CD14-positive monocyte (primary cell): ENCODE measurements around the gene SNAP91. TPM values are rescaled to one million over a fixed set of nuclear protein-coding genes. Genes with fewer than 3 reads are reported as not detected.

ENCODE experiments used
- DNase-seq, 3 donors: peaks; one replicate each; pipeline ENCODE4 v3.0.0-alpha.2; 2011 to 2022
- H2AFZ ChIP-seq: 2 replicates; pipeline ENCODE4 v1.6.0; 2012; ENCODE audit warnings: mild to moderate bottlenecking, low read depth, low read length, inconsistent platforms; ENCODE audit not compliant: insufficient read depth, poor library complexity, severe bottlenecking
- H3K27ac ChIP-seq, 2 donors: 1 replicate in 1 of 2; 2 replicates in 1 of 2; pipeline ENCODE4 v1.5.1; 2012 to 2013; ENCODE audit warnings: low read length in 2 of 2, control low read depth in 1 of 2, inconsistent platforms in 1 of 2, low read depth in 1 of 2, mild to moderate bottlenecking in 1 of 2
- H3K27me3 ChIP-seq, 2 donors: one replicate each; pipeline versions ENCODE4 v1.6.0 to v1.6.1; 2011 to 2013; ENCODE audit warnings: low read length in 2 of 2; ENCODE audit not compliant: control insufficient read depth in 2 of 2, insufficient read depth in 2 of 2
- H3K36me3 ChIP-seq, 2 donors: replicated peaks in 1 of 2; 1 replicate in 1 of 2; 2 replicates in 1 of 2; pipeline versions ENCODE4 v1.5.1 to v1.6.1; 2012 to 2013; ENCODE audit warnings: low read length in 2 of 2, control low read depth in 1 of 2, inconsistent platforms in 1 of 2, mild to moderate bottlenecking in 1 of 2; ENCODE audit not compliant: insufficient read depth in 2 of 2, control insufficient read depth in 1 of 2
- H3K4me1 ChIP-seq, 2 donors: 1 replicate in 1 of 2; 2 replicates in 1 of 2; pipeline versions ENCODE4 v1.5.1 to v1.6.1; 2012 to 2013; ENCODE audit warnings: low read length in 2 of 2, control low read depth in 1 of 2, inconsistent platforms in 1 of 2, mild to moderate bottlenecking in 1 of 2, moderate library complexity in 1 of 2; ENCODE audit not compliant: insufficient read depth in 2 of 2, control insufficient read depth in 1 of 2
- H3K4me2 ChIP-seq: replicated peaks from 2 replicates; pipeline ENCODE3; 2012; ENCODE audit warnings: low read length, moderate library complexity, mild to moderate bottlenecking; ENCODE audit not compliant: poor library complexity, severe bottlenecking; ENCODE audit errors: extremely low read depth
- H3K4me3 ChIP-seq, 3 experiments: fragments of 200-600 bp in 1 of 3; sonication (generic) in 1 of 3; replicated peaks in 1 of 3; 1 replicate in 2 of 3; 2 replicates in 1 of 3; pipeline ENCODE4 v1.5.1; 2011 to 2013; ENCODE audit warnings: low read length in 3 of 3, mild to moderate bottlenecking in 3 of 3, control low read depth in 2 of 3, low read depth in 2 of 3, inconsistent platforms in 1 of 3, moderate library complexity in 1 of 3
- H3K79me2 ChIP-seq: 2 replicates; pipeline ENCODE4 v1.6.0; 2012; ENCODE audit warnings: mild to moderate bottlenecking, control low read depth, inconsistent platforms, low read length, moderate library complexity; ENCODE audit not compliant: insufficient read depth
- H3K9ac ChIP-seq: 2 replicates; pipeline ENCODE4 v1.6.0; 2017; ENCODE audit warnings: low read length, mild to moderate bottlenecking; ENCODE audit not compliant: insufficient read depth, poor library complexity, severe bottlenecking
- H3K9me3 ChIP-seq, 2 donors: replicated peaks in 1 of 2; 1 replicate in 1 of 2; 2 replicates in 1 of 2; pipeline versions ENCODE4 v1.5.1 to v1.6.1; 2012 to 2013; ENCODE audit warnings: low read length in 2 of 2, control low read depth in 1 of 2; ENCODE audit not compliant: control insufficient read depth in 1 of 2, insufficient read depth in 1 of 2
- H4K20me1 ChIP-seq: 2 replicates; pipeline ENCODE4 v1.6.0; 2012; ENCODE audit warnings: mild to moderate bottlenecking, low read length, control low read depth, moderate library complexity; ENCODE audit not compliant: insufficient read depth
- H3K27ac Mint-ChIP-seq, 7 donors: one replicate each; pipeline ENCODE4 v1.8.0; 2020; ENCODE audit warnings: mild to moderate bottlenecking in 7 of 7, mixed read lengths in 7 of 7, moderate library complexity in 6 of 7, inconsistent platforms in 2 of 7
- H3K27me3 Mint-ChIP-seq, 3 donors: one replicate each; pipeline ENCODE4 v1.8.0; 2021 to 2022; ENCODE audit warnings: low read depth in 3 of 3, mild to moderate bottlenecking in 3 of 3, mixed read lengths in 3 of 3, moderate library complexity in 3 of 3, inconsistent platforms in 1 of 3
- H3K36me3 Mint-ChIP-seq, 2 donors: one replicate each; pipeline ENCODE4 v1.8.0; 2020; ENCODE audit warnings: mixed read lengths in 2 of 2, inconsistent platforms in 1 of 2, mild to moderate bottlenecking in 1 of 2
- H3K4me1 Mint-ChIP-seq: one replicate; pipeline ENCODE4 v1.8.0; 2020; ENCODE audit warnings: mild to moderate bottlenecking, mixed read lengths
- H3K4me3 Mint-ChIP-seq, 2 donors: one replicate each; pipeline ENCODE4 v1.8.0; 2020; ENCODE audit warnings: mild to moderate bottlenecking in 2 of 2, mixed read lengths in 2 of 2, moderate library complexity in 1 of 2
- H3K9me3 Mint-ChIP-seq, 7 donors: one replicate each; pipeline ENCODE4 v1.8.0; 2020 to 2022; ENCODE audit warnings: mixed read lengths in 7 of 7, mild to moderate bottlenecking in 6 of 7, moderate library complexity in 6 of 7, inconsistent platforms in 2 of 7
- WGBS: methylation state at CpG from one replicate; pipeline ENCODE4 v1.1.5; 2013; ENCODE audit warnings: missing lambda C conversion rate; ENCODE audit not compliant: insufficient coverage; 5-methylcytosine and 5-hydroxymethylcytosine counted together
- intact Hi-C, 2 donors: fragments of 100-400 bp; cut with micrococcal nuclease; formaldehyde crosslinking; loops; one replicate each; pipeline versions ENCODE4 v1.15.0 to v1.15.1; 2023
- polyA plus RNA-seq, 3 donors: library from polyadenylated mRNA; depleted of rRNA in 1 of 3; unstranded in 2 of 3; stranded (reverse) in 1 of 3; fragments of 300-500 nt in 2 of 3; fragments of >200 nt in 1 of 3; fragmentation: Illumina TruSeq in 2 of 3; gene quantifications; 1 replicate in 2 of 3; 2 replicates in 1 of 3; pipeline ENCODE4 v1.2.3, GENCODE V29; 2012 to 2021
- TF ChIP-seq, protein P1 (sequence below): fragments of 200-600 bp; IDR thresholded peaks from one replicate; pipeline ENCODE4 v1.8.0; 2022; ENCODE audit warnings: antibody characterized with exemption, mild to moderate bottlenecking

The SNAP91 gene
- polyA plus RNA-seq, 3 donors, result not detected

DNA sequence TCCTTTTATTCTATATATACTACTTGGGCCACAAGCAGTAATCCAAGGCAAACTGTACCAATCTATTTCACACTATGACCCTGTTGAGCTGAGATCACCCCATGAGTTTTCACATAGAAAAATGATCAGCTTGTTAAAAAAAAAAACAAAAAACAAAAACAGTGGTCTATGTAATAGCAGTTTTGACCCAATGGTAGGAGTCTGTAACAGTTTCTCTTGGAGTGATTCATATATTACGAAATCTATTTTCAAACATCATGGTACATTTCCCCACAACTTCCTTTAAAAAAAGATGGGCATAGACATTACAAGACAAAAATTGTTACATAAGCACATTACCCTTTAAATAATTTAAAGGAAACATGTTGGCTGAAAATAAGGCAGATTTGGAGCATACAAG lies 118.5 kb downstream of the SNAP91 start:
- TF ChIP-seq, protein P1, sequence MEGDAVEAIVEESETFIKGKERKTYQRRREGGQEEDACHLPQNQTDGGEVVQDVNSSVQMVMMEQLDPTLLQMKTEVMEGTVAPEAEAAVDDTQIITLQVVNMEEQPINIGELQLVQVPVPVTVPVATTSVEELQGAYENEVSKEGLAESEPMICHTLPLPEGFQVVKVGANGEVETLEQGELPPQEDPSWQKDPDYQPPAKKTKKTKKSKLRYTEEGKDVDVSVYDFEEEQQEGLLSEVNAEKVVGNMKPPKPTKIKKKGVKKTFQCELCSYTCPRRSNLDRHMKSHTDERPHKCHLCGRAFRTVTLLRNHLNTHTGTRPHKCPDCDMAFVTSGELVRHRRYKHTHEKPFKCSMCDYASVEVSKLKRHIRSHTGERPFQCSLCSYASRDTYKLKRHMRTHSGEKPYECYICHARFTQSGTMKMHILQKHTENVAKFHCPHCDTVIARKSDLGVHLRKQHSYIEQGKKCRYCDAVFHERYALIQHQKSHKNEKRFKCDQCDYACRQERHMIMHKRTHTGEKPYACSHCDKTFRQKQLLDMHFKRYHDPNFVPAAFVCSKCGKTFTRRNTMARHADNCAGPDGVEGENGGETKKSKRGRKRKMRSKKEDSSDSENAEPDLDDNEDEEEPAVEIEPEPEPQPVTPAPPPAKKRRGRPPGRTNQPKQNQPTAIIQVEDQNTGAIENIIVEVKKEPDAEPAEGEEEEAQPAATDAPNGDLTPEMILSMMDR, result no peak
- Histone ChIP-seq H3K27ac (peak overlapping the region; percentile 72 to 87), H3K4me3 (peak overlapping the region in 1 of 3 experiments; percentile 2), H2AFZ (no peak overlapping the region), H3K27me3 (no peaks in the 10 kb centered on the region), H4K20me1 (no peaks in the 10 kb centered on the region), H3K4me2 (peak overlapping the region; percentile 12), H3K79me2 (no peaks in the 10 kb centered on the region), H3K36me3 (no peaks in the 10 kb centered on the region), H3K4me1 (peaks cover 17 to 18% of the 10 kb centered on the region in 2 donors), H3K9me3 (no peaks in the 10 kb centered on the region), H3K9ac (no peak overlapping the region)
- Mint-ChIP-seq H3K27me3 (peaks cover 0 to 3% (median 0%) of the 10 kb centered on the region in 3 donors), H3K27ac (peak overlapping the region; percentile 87 to 96 (median 93)), H3K36me3 (no peaks in the 10 kb centered on the region), H3K4me1 (peaks cover 22% of the 10 kb centered on the region), H3K9me3 (no peaks in the 10 kb centered on the region), H3K4me3 (no peak overlapping the region)
- DNase-seq, result peak; percentile 66 to 90 (median 82)
- no CpG with 5 or more reads among the region's 1 CpG for WGBS
- intact Hi-C loops, result loop anchor here in 1 of 2 donors (10.0 kb wide), 2 partner anchors 156 to 264 kb away; partner anchors contain the start of genes CYB5R4, ME1 and RIPPLY2

DNA sequence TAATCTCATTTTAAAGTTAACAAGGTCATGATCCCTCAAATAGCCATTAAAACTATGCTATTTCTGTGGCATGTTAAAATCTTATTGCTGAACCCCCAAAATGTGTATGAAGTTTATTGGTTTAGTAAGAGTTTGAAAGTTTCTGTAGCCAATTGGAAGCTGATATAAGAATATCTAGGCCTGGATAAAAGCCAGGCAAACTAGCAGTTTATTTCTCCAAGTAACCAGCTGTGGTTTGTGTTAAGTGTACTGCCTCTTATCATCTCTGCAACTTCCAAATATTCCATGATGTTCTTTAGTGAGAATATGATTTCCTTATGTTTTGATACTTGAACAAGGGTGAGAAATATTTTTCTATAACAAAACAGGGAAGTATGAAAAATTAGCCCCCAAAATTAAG lies 119.8 kb downstream of the SNAP91 start:
- Histone ChIP-seq H3K4me1 (peaks cover 17 to 18% of the 10 kb centered on the region in 2 donors), H3K9me3 (no peaks in the 10 kb centered on the region), H3K9ac (no peak overlapping the region), H3K4me2 (no peak overlapping the region), H3K36me3 (no peaks in the 10 kb centered on the region), H3K27me3 (no peaks in the 10 kb centered on the region), H3K27ac (no peak overlapping the region), H2AFZ (no peak overlapping the region), H3K79me2 (no peaks in the 10 kb centered on the region), H3K4me3 (no peak overlapping the region), H4K20me1 (no peaks in the 10 kb centered on the region)
- Mint-ChIP-seq H3K4me1 (peaks cover 22% of the 10 kb centered on the region), H3K36me3 (no peaks in the 10 kb centered on the region), H3K4me3 (no peak overlapping the region), H3K9me3 (no peaks in the 10 kb centered on the region), H3K27ac (peak overlapping the region in 3 of 7 donors; percentile 93 to 96 (median 93)), H3K27me3 (peaks cover 0 to 2% (median 2%) of the 10 kb centered on the region in 3 donors)
- no peak for DNase-seq
- intact Hi-C loops, result no loop called here
- TF ChIP-seq, protein P1, result no peak
